ENCODE data around the gene ATAD2B.

The ATAD2B gene

DNA sequence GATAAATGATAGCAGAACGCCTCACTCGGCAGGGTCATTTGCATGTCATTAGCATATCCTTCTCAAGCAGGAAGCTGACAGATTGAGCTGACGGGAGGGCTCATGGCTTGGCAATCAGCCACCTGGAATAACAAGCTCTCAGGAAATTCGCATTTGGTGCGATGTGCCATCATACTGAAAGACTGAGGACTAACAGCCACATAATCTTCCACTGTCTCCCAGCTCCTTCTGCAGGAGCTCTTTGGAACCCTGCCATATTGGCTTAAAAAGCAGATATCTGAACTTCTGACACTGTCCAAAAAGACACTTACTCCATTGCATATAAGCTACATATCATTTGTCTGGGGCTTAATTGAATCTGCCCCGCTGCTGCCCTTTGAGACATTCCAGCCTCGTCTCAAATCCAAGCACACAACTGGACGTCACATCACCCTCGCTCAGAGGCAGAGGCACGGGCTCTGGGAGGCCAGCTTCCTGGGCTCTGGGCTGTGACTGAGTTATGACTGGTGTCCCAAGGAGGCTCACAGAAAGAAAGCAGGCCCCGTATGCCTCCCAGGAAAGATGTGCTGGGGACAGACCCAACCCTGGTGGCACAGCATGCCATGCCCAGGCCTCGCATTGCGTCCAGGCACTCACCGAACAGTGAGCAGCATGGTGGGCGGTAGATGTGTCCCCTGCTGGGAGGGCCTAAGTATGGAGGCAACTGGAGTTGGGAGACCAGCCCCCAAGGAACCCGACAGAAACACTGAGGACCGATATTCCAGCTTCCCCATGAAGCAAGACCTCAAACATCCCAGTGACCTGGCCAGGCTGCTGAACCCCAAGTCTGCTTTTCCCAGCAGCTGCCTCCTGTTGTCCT is 228.0 kb downstream of the ATAD2B start:
- no peak overlapping the region for H3K27ac ChIP-seq
- TF ChIP-seq CTCF (conservative IDR thresholded peaks at IDR 0.05; ENCODE audit: low read depth): no peak
- CTCF ChIA-PET: interaction anchor here (0.5 kb wide), 1 partner anchor 10 kb away, joined by 3 read pairs; no protein-coding TSS in a partner anchor
- POLR2A ChIA-PET (ENCODE audit: low non-redundant PET): no interaction called here
- no peak for DNase-seq (ENCODE audit: low spot score)

Measured in RWPE1 (cell line).